Muscle layer of colon (tissue), 2 donors: Measurements from ENCODE around the gene CAPN10.

Experiments used
- H3K27ac ChIP-seq: one replicate; pipeline ENCODE4 v1.7.0; 2013; ENCODE audit warnings: low read depth, mild to moderate bottlenecking, low read length, moderate library complexity
- H3K27me3 ChIP-seq, 2 donors: one replicate each; pipeline ENCODE4 v1.7.0; 2013; ENCODE audit warnings: low read length in 2 of 2, mild to moderate bottlenecking in 2 of 2; ENCODE audit not compliant: insufficient read depth in 2 of 2, control insufficient read depth in 1 of 2
- H3K36me3 ChIP-seq: one replicate; pipeline ENCODE4 v1.7.0; 2013; ENCODE audit warnings: mild to moderate bottlenecking, low read length; ENCODE audit not compliant: insufficient read depth
- H3K4me1 ChIP-seq: one replicate; pipeline ENCODE4 v1.7.0; 2013; ENCODE audit warnings: mild to moderate bottlenecking, low read length; ENCODE audit not compliant: insufficient read depth
- H3K4me3 ChIP-seq, 2 donors: one replicate each; pipeline ENCODE4 v1.7.0; 2013; ENCODE audit warnings: low read length in 2 of 2, low read depth in 1 of 2, mild to moderate bottlenecking in 1 of 2, moderate library complexity in 1 of 2
- H3K9ac ChIP-seq: one replicate; pipeline ENCODE4 v1.7.0; 2013; ENCODE audit warnings: low read length
- H3K9me3 ChIP-seq: one replicate; pipeline ENCODE4 v1.7.0; 2013; ENCODE audit warnings: mild to moderate bottlenecking, low read length
- donor health status: abdominal sarcoma.
- donor health status: Adenocarcinoma of cecum.

Gene CAPN10

GRCh38 chr2:240602266-240603050 lies 15.9 kb downstream of the CAPN10 start:
- Histone ChIP-seq H3K4me1 (peaks cover 13% of the 10 kb centered on the region), H3K27me3 (no peaks in the 10 kb centered on the region), H3K9ac (no peak overlapping the region), H3K4me3 (no peak overlapping the region), H3K9me3 (no peaks in the 10 kb centered on the region), H3K27ac (no peak overlapping the region), H3K36me3 (peaks cover 4% of the 10 kb centered on the region)

- peaks cover 5% of the 10 kb centered on the region for H3K4me1 ChIP-seq
- no peaks in the 10 kb centered on the region for H3K9me3 ChIP-seq
- no peak overlapping the region for H3K4me3 ChIP-seq
- H3K9ac ChIP-seq = no peak overlapping the region
- no peaks in the 10 kb centered on the region for H3K27me3 ChIP-seq
- no peak overlapping the region for H3K27ac ChIP-seq
- peaks cover 2% of the 10 kb centered on the region for H3K36me3 ChIP-seq
Observed at GRCh38 chr2:240603081-240603835, 16.7 kb downstream of the CAPN10 start.

- Histone ChIP-seq H3K27me3 (no peaks in the 10 kb centered on the region), H3K4me3 (no peak overlapping the region), H3K4me1 (no peaks in the 10 kb centered on the region), H3K9ac (no peak overlapping the region), H3K9me3 (no peaks in the 10 kb centered on the region), H3K27ac (no peak overlapping the region), H3K36me3 (no peaks in the 10 kb centered on the region)
Observed at GRCh38 chr2:240603846-240604245, 17.3 kb downstream of the CAPN10 start.

- Histone ChIP-seq H3K27ac (no peak overlapping the region), H3K4me1 (no peaks in the 10 kb centered on the region), H3K36me3 (no peaks in the 10 kb centered on the region), H3K9me3 (no peaks in the 10 kb centered on the region), H3K9ac (no peak overlapping the region), H3K27me3 (no peaks in the 10 kb centered on the region), H3K4me3 (no peak overlapping the region)
Observed at GRCh38 chr2:240604291-240604938, 17.9 kb downstream of the CAPN10 start.

- Histone ChIP-seq H3K9me3 (no peaks in the 10 kb centered on the region), H3K4me1 (no peaks in the 10 kb centered on the region), H3K4me3 (no peak overlapping the region), H3K36me3 (no peaks in the 10 kb centered on the region), H3K27me3 (no peaks in the 10 kb centered on the region), H3K27ac (no peak overlapping the region), H3K9ac (no peak overlapping the region)
Observed at GRCh38 chr2:240604939-240605716, 18.6 kb downstream of the CAPN10 start.

GRCh38 chr2:240605867-240606743 lies 19.6 kb downstream of the CAPN10 start:
- Histone ChIP-seq H3K9ac (no peak overlapping the region), H3K36me3 (no peaks in the 10 kb centered on the region), H3K4me3 (no peak overlapping the region), H3K27me3 (no peaks in the 10 kb centered on the region), H3K9me3 (no peaks in the 10 kb centered on the region), H3K4me1 (no peaks in the 10 kb centered on the region), H3K27ac (no peak overlapping the region)

GRCh38 chr2:240611601-240612210 lies 25.2 kb downstream of the CAPN10 start:
- Histone ChIP-seq H3K4me3 (no peak overlapping the region), H3K9me3 (no peaks in the 10 kb centered on the region), H3K9ac (no peak overlapping the region), H3K36me3 (no peaks in the 10 kb centered on the region), H3K27me3 (no peaks in the 10 kb centered on the region), H3K4me1 (no peaks in the 10 kb centered on the region), H3K27ac (no peak overlapping the region)

- no peak overlapping the region for H3K4me3 ChIP-seq
- no peaks in the 10 kb centered on the region for H3K4me1 ChIP-seq
- H3K36me3 ChIP-seq = no peaks in the 10 kb centered on the region
- no peak overlapping the region for H3K9ac ChIP-seq
- no peaks in the 10 kb centered on the region for H3K9me3 ChIP-seq
- H3K27ac ChIP-seq = no peak overlapping the region
- H3K27me3 ChIP-seq = no peaks in the 10 kb centered on the region
Observed at GRCh38 chr2:240613781-240614180, 27.2 kb downstream of the CAPN10 start.

GRCh38 chr2:240614391-240614790 lies 27.9 kb downstream of the CAPN10 start:
- H3K9ac ChIP-seq = no peak overlapping the region
- H3K36me3 ChIP-seq = no peaks in the 10 kb centered on the region
- H3K27ac ChIP-seq = no peak overlapping the region
- H3K9me3 ChIP-seq = no peaks in the 10 kb centered on the region
- no peaks in the 10 kb centered on the region for H3K27me3 ChIP-seq
- H3K4me1 ChIP-seq = no peaks in the 10 kb centered on the region
- H3K4me3 ChIP-seq = no peak overlapping the region

GRCh38 chr2:240615396-240615795 lies 28.9 kb downstream of the CAPN10 start:
- H3K27me3 ChIP-seq = no peaks in the 10 kb centered on the region
- no peaks in the 10 kb centered on the region for H3K4me1 ChIP-seq
- H3K4me3 ChIP-seq = no peak overlapping the region
- H3K27ac ChIP-seq = no peak overlapping the region
- no peaks in the 10 kb centered on the region for H3K9me3 ChIP-seq
- H3K36me3 ChIP-seq = no peaks in the 10 kb centered on the region
- H3K9ac ChIP-seq = no peak overlapping the region
